GM12891 (cell line): ENCODE data around the gene ATP8B1.
"Not testable (repeated sequence)": the region's sequence is repeated elsewhere in the genome, so short reads cannot be mapped to it uniquely, and the experiment has no call there.

Experiments used
- DNase-seq: peaks from one replicate; pipeline ENCODE4 v3.0.0; 2011; ENCODE audit warnings: low spot score; ENCODE audit not compliant: insufficient read length
- FAIRE-seq: peaks from 2 replicates; lab custom pipeline; 2011; peaks lifted over from hg19 to GRCh38; lab: Jason Lieb, UNC
- PAX5 ChIP-seq: IDR thresholded peaks from 2 replicates; pipeline ENCODE4 v1.6.1; 2011; ENCODE audit warnings: low read length, moderate library complexity, mild to moderate bottlenecking; ENCODE audit not compliant: insufficient read depth, severe bottlenecking
- POLR2A ChIP-seq: IDR thresholded peaks from 2 replicates; pipeline ENCODE4 v1.6.1; 2011; ENCODE audit warnings: low read depth, low read length, control low read depth
- POLR2AphosphoS5 ChIP-seq: IDR thresholded peaks from 2 replicates; pipeline ENCODE4 v1.6.1; 2011; ENCODE audit warnings: low read depth, low read length, control low read depth
- POU2F2 ChIP-seq: IDR thresholded peaks from 2 replicates; pipeline ENCODE4 v1.6.1; 2011; ENCODE audit warnings: low read depth, mild to moderate bottlenecking, control low read depth, low read length, moderate library complexity
- SPI1 ChIP-seq: IDR thresholded peaks from 2 replicates; pipeline ENCODE4 v1.6.1; 2011; ENCODE audit warnings: low read depth, low read length, control low read depth
- TAF1 ChIP-seq: IDR thresholded peaks from 2 replicates; pipeline ENCODE4 v1.6.1; 2011; ENCODE audit warnings: low read depth, low read length, control low read depth

ATP8B1 gene

GRCh38 chr18:57733861-57734260, 69.3 kb downstream of the ATP8B1 start:
- FAIRE-seq, result no peak

GRCh38 chr18:57730146-57730545, 73.0 kb downstream of the ATP8B1 start:
- DNase-seq, result no peak
- FAIRE-seq, result no peak
- TF ChIP-seq POLR2A (no peak), POU2F2 (no peak), TAF1 (no peak), SPI1 (no peak), PAX5 (no peak), POLR2AphosphoS5 (no peak)

More at GRCh38 chr18:57733861-57734260, 69.3 kb downstream of the ATP8B1 start:
- no peak for TF ChIP-seq PAX5
- no peak for TF ChIP-seq TAF1
- TF ChIP-seq SPI1, result no peak
- TF ChIP-seq POU2F2, result no peak
- no peak for TF ChIP-seq POLR2A
- no peak for TF ChIP-seq POLR2AphosphoS5
- DNase-seq, result no peak

- no peak for FAIRE-seq
- TF ChIP-seq POU2F2 (no peak), POLR2AphosphoS5 (no peak)
- DNase-seq, result no peak
Observed at GRCh38 chr18:57728941-57729511, 74.1 kb downstream of the ATP8B1 start.

- DNase-seq (no peak), FAIRE-seq (no peak)
- TF ChIP-seq PAX5, result no peak
- TF ChIP-seq SPI1, result no peak
- TF ChIP-seq POU2F2, result no peak
- no peak for TF ChIP-seq POLR2A
- no peak for TF ChIP-seq POLR2AphosphoS5
- no peak for TF ChIP-seq TAF1
Observed at GRCh38 chr18:57727952-57728807, 74.9 kb downstream of the ATP8B1 start.

GRCh38 chr18:57719211-57719935, 83.7 kb downstream of the ATP8B1 start:
- not testable (repeated sequence) for FAIRE-seq, DNase-seq

GRCh38 chr18:57716549-57716948, 86.6 kb downstream of the ATP8B1 start:
- no peak for DNase-seq
- FAIRE-seq, result no peak

GRCh38 chr18:57715671-57716070, 87.4 kb downstream of the ATP8B1 start:
- no peak for DNase-seq
- TF ChIP-seq POLR2AphosphoS5 (no peak), POLR2A (no peak), PAX5 (no peak), TAF1 (no peak), POU2F2 (no peak), SPI1 (no peak)
- no peak for FAIRE-seq

More at GRCh38 chr18:57716549-57716948, 86.6 kb downstream of the ATP8B1 start:
- TF ChIP-seq POU2F2, result no peak
- TF ChIP-seq SPI1, result no peak
- TF ChIP-seq TAF1, result no peak
- TF ChIP-seq POLR2AphosphoS5, result no peak
- TF ChIP-seq PAX5, result no peak
- no peak for TF ChIP-seq POLR2A

- TF ChIP-seq PAX5 (no peak), POLR2A (no peak), POLR2AphosphoS5 (no peak), TAF1 (no peak), POU2F2 (no peak), SPI1 (no peak)
- DNase-seq, result no peak
- no peak for FAIRE-seq
Observed at GRCh38 chr18:57715073-57715472, 88.0 kb downstream of the ATP8B1 start.

GRCh38 chr18:57710226-57710625, 92.9 kb downstream of the ATP8B1 start:
- TF ChIP-seq PAX5 (no peak), POLR2AphosphoS5 (no peak), POLR2A (no peak), TAF1 (no peak), POU2F2 (no peak), SPI1 (no peak)
- FAIRE-seq (no peak), DNase-seq (no peak)
